Upper lobe of left lung (tissue), 6 donors: ENCODE data around the gene RNF166. TPM values are rescaled to one million over a fixed set of nuclear protein-coding genes. Genes with fewer than 3 reads are reported as not detected.

ENCODE experiments used
- ATAC-seq, 2 donors: fragments of 200-7000 bp; cut with Tn5 transposase; one replicate each; pipeline ENCODE4 v1.9.1; 2022; ENCODE audit warnings: mild to moderate bottlenecking in 2 of 2, moderate library complexity in 2 of 2; ENCODE audit not compliant: low FRiP score in 2 of 2
- DNase-seq, 2 donors: peaks; one replicate each; pipeline ENCODE4 v3.0.0-alpha.2; 2019 to 2020
- H3K27ac ChIP-seq, 4 donors: fragments of 200-600 bp; sonication (generic); one replicate each; pipeline ENCODE4 v1.5.1; 2016 to 2019
- H3K27me3 ChIP-seq, 4 donors: fragments of 200-600 bp; sonication (generic); one replicate each; pipeline ENCODE4 v1.5.1; 2017 to 2019
- H3K36me3 ChIP-seq, 4 donors: fragments of 200-600 bp; sonication (generic); one replicate each; pipeline ENCODE4 v1.5.1; 2016 to 2019
- H3K4me1 ChIP-seq, 4 donors: fragments of 200-600 bp; sonication (generic); one replicate each; pipeline ENCODE4 v1.5.1; 2018 to 2019
- H3K4me3 ChIP-seq, 4 donors: fragments of 200-600 bp; sonication (generic); one replicate each; pipeline ENCODE4 v1.5.1; 2017 to 2019; ENCODE audit warnings: mild to moderate bottlenecking in 2 of 4, moderate library complexity in 1 of 4
- H3K9me3 ChIP-seq, 4 donors: fragments of 200-600 bp; sonication (generic); one replicate each; pipeline ENCODE4 v1.5.1; 2018 to 2019
- CTCF ChIP-seq, 6 experiments: fragments of 450-650 bp in 4 of 6; fragments of 200-600 bp in 2 of 6; sonication (generic) in 2 of 6; IDR thresholded peaks; one replicate each; pipeline ENCODE4 v1.5.1; 2016 to 2019; ENCODE audit warnings: antibody characterized with exemption in 6 of 6
- EP300 ChIP-seq, 4 donors: sonication (generic); formaldehyde crosslinking; IDR thresholded peaks; one replicate each; pipeline ENCODE4 v1.5.1; 2017; ENCODE audit warnings: antibody characterized with exemption in 4 of 4, control low read depth in 2 of 4
- POLR2A ChIP-seq, 4 donors: fragments of 450-650 bp; IDR thresholded peaks; one replicate each; pipeline ENCODE4 v1.5.1; 2016 to 2017; ENCODE audit warnings: antibody characterized with exemption in 4 of 4, mild to moderate bottlenecking in 2 of 4
- POLR2AphosphoS5 ChIP-seq, 2 donors: sonication (generic); formaldehyde crosslinking; IDR thresholded peaks; one replicate each; pipeline ENCODE4 v1.5.1; 2017; ENCODE audit warnings: antibody characterized with exemption in 2 of 2
- WGBS, 2 donors: methylation state at CpG; one replicate each; pipeline ENCODE4 v1.1.5; 2017 to 2018; 5-methylcytosine and 5-hydroxymethylcytosine counted together
- total RNA-seq, 6 donors: library from RNA; depleted of rRNA in 4 of 6; stranded (reverse); fragments of >200 nt in 4 of 6; gene quantifications; one replicate each; pipeline versions ENCODE4 v1.1.0 to v1.2.1, GENCODE V29; 2016 to 2021
- donor health status: DM: no; HTN: no; CAD: no; lungs with moderate emphysema.
- donor health status: DM: no; HTN: yes; CAD: no; lungs with severe emphysema.

The RNF166 gene
- total RNA-seq, 6 donors from 2014 or later = 23.2 to 101 (median 64.6) TPM

GRCh38 chr16:88676502-88677242 is 29.5 kb downstream of the RNF166 start:
- Histone ChIP-seq H3K9me3 (no peaks in the 10 kb centered on the region), H3K27ac (no peak overlapping the region), H3K36me3 (peaks cover 0 to 3% (median 0%) of the 10 kb centered on the region in 4 donors), H3K27me3 (peaks cover 0 to 8% (median 0%) of the 10 kb centered on the region in 4 donors), H3K4me3 (no peak overlapping the region), H3K4me1 (peaks cover 2 to 11% (median 6%) of the 10 kb centered on the region in 4 donors)
- DNase-seq (no peak), ATAC-seq (no peak)
- WGBS, 2 donors = 52 to 82% methylated on average over 8 to 22 of the region's 22 CpGs
- TF ChIP-seq EP300 (IDR thresholded peaks at IDR 0.05) (no peak), CTCF (IDR thresholded peaks at IDR 0.05) (no peak), POLR2AphosphoS5 (IDR thresholded peaks at IDR 0.05) (no peak), POLR2A (IDR thresholded peaks at IDR 0.05) (no peak)

- TF ChIP-seq POLR2AphosphoS5 (IDR thresholded peaks at IDR 0.05) = no peak
- no peak for TF ChIP-seq EP300 (IDR thresholded peaks at IDR 0.05)
- TF ChIP-seq POLR2A (IDR thresholded peaks at IDR 0.05) = no peak
- no peak for TF ChIP-seq CTCF (IDR thresholded peaks at IDR 0.05)
- 93 to 94% methylated on average over 9 to 19 of the region's 19 CpGs for WGBS, 2 donors
- Histone ChIP-seq H3K9me3 (no peaks in the 10 kb centered on the region), H3K36me3 (peaks cover 0 to 3% (median 0%) of the 10 kb centered on the region in 4 donors), H3K27ac (no peak overlapping the region), H3K4me3 (no peak overlapping the region), H3K27me3 (peaks cover 0 to 7% (median 0%) of the 10 kb centered on the region in 4 donors), H3K4me1 (no peaks in the 10 kb centered on the region)
- DNase-seq (no peak), ATAC-seq (no peak)
These were observed 32.4 kb downstream of the RNF166 start for GRCh38 chr16:88673716-88674379.

DNA sequence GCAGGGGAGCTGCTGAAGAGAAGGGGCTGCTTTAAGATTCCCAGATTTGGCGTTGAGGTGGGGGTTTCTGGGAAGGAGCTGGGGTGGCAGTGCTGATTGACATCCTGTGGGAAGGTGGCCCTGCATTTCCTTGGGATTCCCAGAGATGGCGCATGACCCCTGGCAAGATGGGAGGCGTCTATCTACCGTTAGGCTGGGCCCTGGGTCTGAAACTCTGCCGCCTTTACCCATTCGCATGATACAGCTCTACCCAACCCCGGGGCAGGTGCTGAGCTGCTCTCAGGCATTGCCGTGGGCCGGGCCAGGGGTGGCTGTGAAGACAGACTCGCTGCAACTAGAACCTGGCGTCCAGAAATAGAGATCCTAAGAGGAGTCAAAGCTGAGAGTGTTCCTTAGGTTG is 33.4 kb downstream of the RNF166 start:
- no peak overlapping the region for H3K27ac ChIP-seq
- H3K36me3 ChIP-seq = peaks cover 0 to 2% (median 0%) of the 10 kb centered on the region in 4 donors
- H3K4me3 ChIP-seq = no peak overlapping the region
- no peaks in the 10 kb centered on the region for H3K9me3 ChIP-seq
- DNase-seq (no peak), ATAC-seq (no peak)
- H3K4me1 ChIP-seq = no peaks in the 10 kb centered on the region
- no peaks in the 10 kb centered on the region for H3K27me3 ChIP-seq
- TF ChIP-seq POLR2AphosphoS5 (IDR thresholded peaks at IDR 0.05) = no peak
- no peak for TF ChIP-seq POLR2A (IDR thresholded peaks at IDR 0.05)
- peak in 1 of 6 experiments; percentile 14 for TF ChIP-seq CTCF (IDR thresholded peaks at IDR 0.05)
- TF ChIP-seq EP300 (IDR thresholded peaks at IDR 0.05) = no peak
- WGBS, 2 donors = 60 to 80% methylated on average over 10 to 11 of the region's 11 CpGs

DNA sequence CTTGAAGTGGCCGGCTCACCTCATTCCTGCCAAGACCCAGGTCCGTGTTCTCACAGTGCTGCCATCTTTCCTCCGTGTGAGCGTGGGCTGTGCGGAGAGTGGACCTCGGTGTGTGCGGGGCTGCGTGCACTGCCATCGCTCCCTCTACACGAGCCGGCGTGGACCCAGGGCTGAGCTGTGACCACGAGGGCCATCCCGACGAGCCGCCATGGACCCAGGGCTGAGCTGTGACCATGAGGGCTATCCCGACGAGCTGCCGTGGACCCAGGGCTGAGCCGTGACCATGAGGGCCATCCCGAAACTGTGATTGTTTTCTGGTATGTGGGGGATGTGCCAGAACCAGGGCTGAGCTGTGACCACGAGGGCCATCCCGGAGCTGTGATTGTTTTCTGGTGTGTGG is 34.4 kb downstream of the RNF166 start:
- Histone ChIP-seq H3K4me1 (no peaks in the 10 kb centered on the region), H3K36me3 (no peaks in the 10 kb centered on the region), H3K27ac (no peak overlapping the region), H3K27me3 (no peaks in the 10 kb centered on the region), H3K4me3 (no peak overlapping the region), H3K9me3 (no peaks in the 10 kb centered on the region)
- WGBS, 2 donors = 96 to 97% methylated on average over 15 to 23 of the region's 23 CpGs
- TF ChIP-seq EP300 (IDR thresholded peaks at IDR 0.05) (no peak), POLR2A (IDR thresholded peaks at IDR 0.05) (no peak), POLR2AphosphoS5 (IDR thresholded peaks at IDR 0.05) (no peak), CTCF (IDR thresholded peaks at IDR 0.05) (no peak)
- DNase-seq (peak in 1 of 2 donors; percentile 74), ATAC-seq (no peak)
